HG03521 (cell line): ENCODE measurements around the gene BCL2A1.
"Not testable (repeated sequence)": the region's sequence is repeated elsewhere in the genome, so short reads cannot be mapped to it uniquely, and the experiment has no call there.

Experiments
- ATAC-seq: cut with Tn5 transposase; IDR thresholded peaks from one replicate; pipeline ENCODE4 v1.9.1; 2021; ENCODE audit warnings: mild to moderate bottlenecking, moderate library complexity; ENCODE audit not compliant: unreplicated experiment

Gene BCL2A1

GRCh38 chr15:79926116-79926515 lies 44.9 kb downstream of the BCL2A1 start:
- not testable (repeated sequence) for ATAC-seq

- ATAC-seq: no peak
These were observed 46.6 kb downstream of the BCL2A1 start for GRCh38 chr15:79924379-79924778.

GRCh38 chr15:79923515-79924169 lies 47.4 kb downstream of the BCL2A1 start:
- peak; percentile 96 for ATAC-seq

- peak; percentile 34 for ATAC-seq
These were observed 47.9 kb downstream of the BCL2A1 start for GRCh38 chr15:79923079-79923514.

- no peak for ATAC-seq
These were observed 48.4 kb downstream of the BCL2A1 start for GRCh38 chr15:79922512-79923078.

GRCh38 chr15:79919749-79920511 lies 51.1 kb downstream of the BCL2A1 start:
- ATAC-seq: no peak

GRCh38 chr15:79919090-79919748 lies 51.8 kb downstream of the BCL2A1 start:
- no peak for ATAC-seq

GRCh38 chr15:79918278-79918677 lies 52.7 kb downstream of the BCL2A1 start:
- ATAC-seq: no peak

- no peak for ATAC-seq
These were observed 54.4 kb downstream of the BCL2A1 start for GRCh38 chr15:79916502-79917132.

- not testable (repeated sequence) for ATAC-seq
These were observed 55.1 kb downstream of the BCL2A1 start for GRCh38 chr15:79915776-79916501.

GRCh38 chr15:79914728-79915127 lies 56.3 kb downstream of the BCL2A1 start:
- ATAC-seq: no peak
